Renal pelvis (tissue), 12 donors: Measurements from ENCODE around the gene RMDN3. TPM values are rescaled to one million over a fixed set of nuclear protein-coding genes. Genes with fewer than 3 reads are reported as not detected.

Experiments
- DNase-seq: peaks from one replicate; pipeline ENCODE4 v3.0.0-alpha.2; 2013
- long read RNA-seq, 16 experiments: transcript quantifications; one replicate each; lab custom pipeline, GENCODE V29; 2026
- polyA plus RNA-seq, 3 donors: library from polyadenylated mRNA; unstranded; fragments of 120-200 nt; gene quantifications; one replicate each; pipeline ENCODE4 v1.2.1, GENCODE V29; 2013; ENCODE audit not compliant: insufficient read length in 3 of 3

Gene RMDN3
- 10 to 100 TPM; 40.8 to 46.8 (median 45.2) TPM for polyA plus RNA-seq
- long read RNA-seq, donor 1, transcript RMDN3-202 (13 exons, 2,251 nt), result major isoform, 7 of 7 reads
- long read RNA-seq, donor 1, partial matches to known transcripts, result 0 of 7 reads
- long read RNA-seq, donor 1, other reads (novel, unspliced or antisense), result 0 of 7 reads
- long read RNA-seq, donor 2, transcript RMDN3-202 (13 exons, 2,251 nt), result major isoform, 12 of 19 reads
- long read RNA-seq, donor 2, partial matches to known transcripts, result 0 of 19 reads
- long read RNA-seq, donor 2, other reads (novel, unspliced or antisense), result 6 of 19 reads
- long read RNA-seq, donor 3, transcript RMDN3-202 (13 exons, 2,251 nt), result major isoform, 10 of 15 reads
- long read RNA-seq, donor 3, partial matches to known transcripts, result 0 of 15 reads
- long read RNA-seq, donor 3, other reads (novel, unspliced or antisense), result 5 of 15 reads
- long read RNA-seq, donor 4, transcript RMDN3-202 (13 exons, 2,251 nt), result major isoform, 10 of 17 reads
- long read RNA-seq, donor 4, partial matches to known transcripts, result 0 of 17 reads
- long read RNA-seq, donor 4, other reads (novel, unspliced or antisense), result 5 of 17 reads
- long read RNA-seq, donor 5, transcript RMDN3-202 (13 exons, 2,251 nt), result major isoform, 6 of 6 reads
- long read RNA-seq, donor 5, partial matches to known transcripts, result 0 of 6 reads
- long read RNA-seq, donor 5, other reads (novel, unspliced or antisense), result 0 of 6 reads
- long read RNA-seq, donor 6, partial matches to known transcripts, result 0 of 4 reads
- long read RNA-seq, donor 6, other reads (novel, unspliced or antisense), result 0 of 4 reads
- long read RNA-seq, donor 7, transcript RMDN3-202 (13 exons, 2,251 nt), result major isoform, 8 of 17 reads
- long read RNA-seq, donor 7, partial matches to known transcripts, result 0 of 17 reads
- long read RNA-seq, donor 7, other reads (novel, unspliced or antisense), result 7 of 17 reads
- long read RNA-seq, donor 8, partial matches to known transcripts, result 0 of 4 reads
- long read RNA-seq, donor 8, other reads (novel, unspliced or antisense), result 0 of 4 reads
- long read RNA-seq, donor 9, transcript RMDN3-202 (13 exons, 2,251 nt), result major isoform, 12 of 15 reads
- long read RNA-seq, donor 9, partial matches to known transcripts, result 0 of 15 reads
- long read RNA-seq, donor 9, other reads (novel, unspliced or antisense), result 0 of 15 reads
- long read RNA-seq, donor 10, partial matches to known transcripts, result 0 of 4 reads
- long read RNA-seq, donor 10, other reads (novel, unspliced or antisense), result 0 of 4 reads
- long read RNA-seq, donor 11, transcript RMDN3-202 (13 exons, 2,251 nt), result major isoform, 6 of 6 reads
- long read RNA-seq, donor 11, partial matches to known transcripts, result 0 of 6 reads
- long read RNA-seq, donor 11, other reads (novel, unspliced or antisense), result 0 of 6 reads
- long read RNA-seq, donor 12, transcript RMDN3-202 (13 exons, 2,251 nt), result major isoform, 11 of 12 reads
- long read RNA-seq, donor 12, partial matches to known transcripts, result 0 of 12 reads
- long read RNA-seq, donor 12, other reads (novel, unspliced or antisense), result 0 of 12 reads
- long read RNA-seq, donor 13, partial matches to known transcripts, result 0 of 5 reads
- long read RNA-seq, donor 13, other reads (novel, unspliced or antisense), result 0 of 5 reads
- long read RNA-seq, donor 14, result 0 reads
- long read RNA-seq, donor 15, result 0 reads
- long read RNA-seq, donor 16, transcript RMDN3-202 (13 exons, 2,251 nt), result major isoform, 12 of 15 reads
- long read RNA-seq, donor 16, partial matches to known transcripts, result 0 of 15 reads
- long read RNA-seq, donor 16, other reads (novel, unspliced or antisense), result 0 of 15 reads

GRCh38 chr15:40754883-40755811 lies at the start of gene RMDN3:
RMDN3 (minus strand) TSS chr15:40755254; CDS start chr15:40754783, 471 bp downstream.
- DNase-seq, result peak; percentile 96

GRCh38 chr15:40803688-40804087 lies 48.6 kb upstream of the RMDN3 start:
- DNase-seq, result no peak

- no peak for DNase-seq
Measured at GRCh38 chr15:40803076-40803475, 48.0 kb upstream of the RMDN3 start.

- no peak for DNase-seq
Measured at GRCh38 chr15:40799523-40799922, 44.5 kb upstream of the RMDN3 start.

- DNase-seq, result no peak
Measured at GRCh38 chr15:40796512-40796911, 41.5 kb upstream of the RMDN3 start.

GRCh38 chr15:40796041-40796440 lies 41.0 kb upstream of the RMDN3 start:
- DNase-seq, result no peak

GRCh38 chr15:40793216-40793989 lies 38.3 kb upstream of the RMDN3 start:
- DNase-seq, result no peak

GRCh38 chr15:40792394-40792793 lies 37.3 kb upstream of the RMDN3 start:
- no peak for DNase-seq

GRCh38 chr15:40790718-40791117 lies 35.7 kb upstream of the RMDN3 start:
- DNase-seq, result no peak

GRCh38 chr15:40789999-40790398 lies 34.9 kb upstream of the RMDN3 start:
- no peak for DNase-seq

GRCh38 chr15:40789119-40789518 lies 34.1 kb upstream of the RMDN3 start:
- DNase-seq, result no peak

GRCh38 chr15:40787991-40788390 lies 32.9 kb upstream of the RMDN3 start:
- DNase-seq, result no peak

- peak; percentile 58 for DNase-seq
Measured at GRCh38 chr15:40787344-40787841, 32.3 kb upstream of the RMDN3 start.

GRCh38 chr15:40785814-40786213 lies 30.8 kb upstream of the RMDN3 start:
- DNase-seq, result no peak

- DNase-seq, result no peak
Measured at GRCh38 chr15:40785164-40785563, 30.1 kb upstream of the RMDN3 start.

GRCh38 chr15:40782609-40783227 lies 27.7 kb upstream of the RMDN3 start:
- DNase-seq, result peak; percentile 57

GRCh38 chr15:40776537-40777141 lies 21.6 kb upstream of the RMDN3 start:
- no peak for DNase-seq
